ENCODE results near the gene PHF5A. TPM values are rescaled to one million over a fixed set of nuclear protein-coding genes. Genes with fewer than 3 reads are reported as not detected.

The PHF5A gene
- total RNA-seq, 1 experiment from 2014 or later: 85.5 TPM

DNA sequence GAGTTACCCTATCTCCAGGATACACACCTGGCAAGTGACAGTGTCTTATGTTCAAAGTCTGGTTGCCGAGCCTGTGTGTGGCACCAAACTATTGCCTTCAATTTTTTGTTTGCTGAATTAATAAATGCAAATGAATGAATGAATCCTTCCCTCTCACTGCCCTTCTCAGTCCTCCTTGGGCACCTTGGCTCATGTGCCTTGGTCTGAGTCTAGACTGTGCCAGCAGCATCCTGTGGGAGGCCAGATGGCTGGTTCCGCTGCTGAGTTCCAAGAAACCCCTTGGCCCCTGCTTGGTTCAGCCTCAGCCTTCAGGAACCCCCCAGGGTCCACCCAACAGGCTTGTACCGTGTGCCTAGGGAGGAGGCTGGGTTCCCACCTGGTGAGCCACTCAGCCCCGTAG lies 52.9 kb downstream of the PHF5A start:
- POLR2A ChIA-PET (ENCODE audit: low non-redundant PET): no interaction called here
- TF ChIP-seq, protein P1, sequence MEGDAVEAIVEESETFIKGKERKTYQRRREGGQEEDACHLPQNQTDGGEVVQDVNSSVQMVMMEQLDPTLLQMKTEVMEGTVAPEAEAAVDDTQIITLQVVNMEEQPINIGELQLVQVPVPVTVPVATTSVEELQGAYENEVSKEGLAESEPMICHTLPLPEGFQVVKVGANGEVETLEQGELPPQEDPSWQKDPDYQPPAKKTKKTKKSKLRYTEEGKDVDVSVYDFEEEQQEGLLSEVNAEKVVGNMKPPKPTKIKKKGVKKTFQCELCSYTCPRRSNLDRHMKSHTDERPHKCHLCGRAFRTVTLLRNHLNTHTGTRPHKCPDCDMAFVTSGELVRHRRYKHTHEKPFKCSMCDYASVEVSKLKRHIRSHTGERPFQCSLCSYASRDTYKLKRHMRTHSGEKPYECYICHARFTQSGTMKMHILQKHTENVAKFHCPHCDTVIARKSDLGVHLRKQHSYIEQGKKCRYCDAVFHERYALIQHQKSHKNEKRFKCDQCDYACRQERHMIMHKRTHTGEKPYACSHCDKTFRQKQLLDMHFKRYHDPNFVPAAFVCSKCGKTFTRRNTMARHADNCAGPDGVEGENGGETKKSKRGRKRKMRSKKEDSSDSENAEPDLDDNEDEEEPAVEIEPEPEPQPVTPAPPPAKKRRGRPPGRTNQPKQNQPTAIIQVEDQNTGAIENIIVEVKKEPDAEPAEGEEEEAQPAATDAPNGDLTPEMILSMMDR (conservative IDR thresholded peaks at IDR 0.05; ENCODE audit: low read depth, low read length): no peak
- Histone ChIP-seq H3K36me3 (ENCODE audit: insufficient read depth, low read length, poor library complexity, severe bottlenecking) (no peaks in the 10 kb centered on the region), H3K27me3 (replicated peaks; ENCODE audit: insufficient read depth, low read depth, low read length, poor library complexity) (no peaks in the 10 kb centered on the region), H3K9me3 (ENCODE audit: low read depth, low read length, poor library complexity, severe bottlenecking) (no peaks in the 10 kb centered on the region), H3K4me1 (ENCODE audit: insufficient read depth, low read length, poor library complexity, severe bottlenecking) (peaks cover 14% of the 10 kb centered on the region), H3K4me3 (ENCODE audit: low read depth, low read length, poor library complexity, severe bottlenecking) (no peak overlapping the region), H3K27ac (ENCODE audit: low read depth, low read length, poor library complexity, severe bottlenecking) (no peak overlapping the region)
- CTCF ChIA-PET: no interaction called here
- intact Hi-C loops (cut with micrococcal nuclease; ENCODE audit: unreplicated experiment): no loop called here
- no TSS peak for BruUV-seq (replicated peaks)
- DNase-seq (ENCODE audit: low spot score): no peak

GRCh38 chr22:41411021-41411851 lies 57.3 kb downstream of the PHF5A start:
- CTCF ChIA-PET: interaction anchor here (0.6 kb wide), 1 partner anchor 222 kb away, joined by 3 read pairs; no protein-coding TSS in a partner anchor
- no peak for TF ChIP-seq EZH2 (IDR thresholded peaks at IDR 0.05; ENCODE audit: borderline replicate concordance, low read depth, low read length, poor library complexity, severe bottlenecking)
- TF ChIP-seq, protein P1 (conservative IDR thresholded peaks at IDR 0.05; ENCODE audit: low read depth, low read length): no peak
- no peaks in the 10 kb centered on the region for H3K36me3 ChIP-seq (ENCODE audit: insufficient read depth, low read length, poor library complexity, severe bottlenecking)
- POLR2A ChIA-PET (ENCODE audit: low non-redundant PET): interaction anchor here (0.5 kb wide), 1 partner anchor 35 kb away, joined by 4 read pairs; no protein-coding TSS in a partner anchor
- H3K27ac ChIP-seq (ENCODE audit: low read depth, low read length, poor library complexity, severe bottlenecking): no peak overlapping the region
- DNase-seq (ENCODE audit: low spot score): no peak
- no TSS peak for BruUV-seq (replicated peaks)
- H3K4me1 ChIP-seq (ENCODE audit: insufficient read depth, low read length, poor library complexity, severe bottlenecking): peaks cover 14% of the 10 kb centered on the region
- intact Hi-C loops (cut with micrococcal nuclease; ENCODE audit: unreplicated experiment): no loop called here
- no peaks in the 10 kb centered on the region for H3K9me3 ChIP-seq (ENCODE audit: low read depth, low read length, poor library complexity, severe bottlenecking)
- no peak overlapping the region for H3K4me3 ChIP-seq (ENCODE audit: low read depth, low read length, poor library complexity, severe bottlenecking)
- H3K27me3 ChIP-seq (replicated peaks; ENCODE audit: insufficient read depth, low read depth, low read length, poor library complexity): no peaks in the 10 kb centered on the region

- TF ChIP-seq, protein P1 (conservative IDR thresholded peaks at IDR 0.05; ENCODE audit: low read depth, low read length): no peak
- no peak for TF ChIP-seq EZH2 (IDR thresholded peaks at IDR 0.05; ENCODE audit: borderline replicate concordance, low read depth, low read length, poor library complexity, severe bottlenecking)
- Histone ChIP-seq H3K4me3 (ENCODE audit: low read depth, low read length, poor library complexity, severe bottlenecking) (no peak overlapping the region), H3K36me3 (ENCODE audit: insufficient read depth, low read length, poor library complexity, severe bottlenecking) (no peaks in the 10 kb centered on the region), H3K9me3 (ENCODE audit: low read depth, low read length, poor library complexity, severe bottlenecking) (no peaks in the 10 kb centered on the region), H3K27me3 (replicated peaks; ENCODE audit: insufficient read depth, low read depth, low read length, poor library complexity) (no peaks in the 10 kb centered on the region), H3K27ac (ENCODE audit: low read depth, low read length, poor library complexity, severe bottlenecking) (no peak overlapping the region), H3K4me1 (ENCODE audit: insufficient read depth, low read length, poor library complexity, severe bottlenecking) (peaks cover 14% of the 10 kb centered on the region)
- ChIA-PET CTCF (interaction anchor here (0.6 kb wide), 1 partner anchor 223 kb away, joined by 3 read pairs; no protein-coding TSS in a partner anchor), POLR2A (ENCODE audit: low non-redundant PET) (no interaction called here)
- intact Hi-C loops (cut with micrococcal nuclease; ENCODE audit: unreplicated experiment): no loop called here
- DNase-seq (ENCODE audit: low spot score): no peak
- no TSS peak for BruUV-seq (replicated peaks)
Measured at GRCh38 chr22:41410311-41410751, 58.2 kb downstream of the PHF5A start.

Other genes with a start within 250 kb of the PHF5A start
- gene CHADL, start 227.8 kb downstream of the PHF5A start, total RNA-seq (2021): not detected in 2 replicates
- 159 and 177 TPM in 2 replicates for gene RANGAP1, start 182.5 kb downstream of the PHF5A start, total RNA-seq (2021)
- 83.9 and 90.4 TPM in 2 replicates for gene ZC3H7B, start 167.2 kb downstream of the PHF5A start, total RNA-seq (2021)
- gene TEF, start 86.8 kb downstream of the PHF5A start, total RNA-seq (2021): 3.9 and 8.0 TPM in 2 replicates
- gene TOB2, start 21.9 kb downstream of the PHF5A start, total RNA-seq (2021): 48.1 and 53.8 TPM in 2 replicates
- gene ACO2, start 425 bp upstream of the PHF5A start, total RNA-seq (2021): 125 and 127 TPM in 2 replicates
- 79.5 and 92.1 TPM in 2 replicates for gene POLR3H, start 75.8 kb upstream of the PHF5A start, total RNA-seq (2021)
- 1.8 and 2.6 TPM in 2 replicates for gene CSDC2, start 92.3 kb upstream of the PHF5A start, total RNA-seq (2021)
- 26.8 and 30.5 TPM in 2 replicates for gene PMM1, start 121.1 kb upstream of the PHF5A start, total RNA-seq (2021)
- gene DESI1, start 152.4 kb upstream of the PHF5A start, total RNA-seq (2021): 44.0 and 47.6 TPM in 2 replicates
- gene XRCC6, start 152.6 kb upstream of the PHF5A start, total RNA-seq (2021): 545 and 558 TPM in 2 replicates
- 216 and 223 TPM in 2 replicates for gene SNU13, start 220.2 kb upstream of the PHF5A start, total RNA-seq (2021)
- 0.09 and 0.24 TPM in 2 replicates for gene MEI1, start 230.8 kb upstream of the PHF5A start, total RNA-seq (2021)

Data from A673 (cell line).